ENCODE measurements around the gene SENP5.

Gene SENP5

DNA sequence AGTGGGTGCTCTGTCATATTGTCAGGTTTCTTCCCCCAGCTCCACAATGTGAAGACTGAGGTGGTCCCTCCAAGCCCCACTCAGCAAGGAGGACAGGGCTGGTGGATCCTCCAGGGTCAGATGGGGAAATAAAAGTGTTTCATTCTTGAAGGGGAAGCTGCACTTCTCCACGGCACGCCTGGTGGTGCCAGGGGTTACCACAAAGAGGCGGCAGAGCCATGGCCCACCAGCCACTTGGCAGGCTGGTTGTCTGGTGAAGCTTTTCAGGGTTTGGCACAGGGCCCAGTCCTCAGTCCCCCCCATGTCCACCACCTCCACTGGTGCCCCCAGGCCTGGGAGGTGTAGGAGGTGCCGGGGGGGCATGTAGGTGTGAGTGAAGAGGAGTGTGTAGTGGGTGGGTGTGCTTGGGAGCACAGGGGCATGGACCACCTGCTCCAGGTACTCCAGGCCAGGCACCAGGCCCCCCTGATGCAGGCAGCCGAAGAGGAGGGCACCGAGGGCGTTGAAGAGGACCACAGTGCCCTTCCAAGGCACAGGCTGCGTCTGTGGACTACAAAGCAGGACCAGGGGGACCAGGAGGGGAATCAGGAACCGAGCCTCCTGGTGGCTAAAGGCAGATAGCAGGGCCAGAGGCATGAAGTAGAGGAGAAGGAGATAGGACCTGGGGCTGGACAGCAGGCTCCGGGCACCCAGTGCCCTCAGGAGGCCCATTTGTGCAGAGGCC is 79.6 kb downstream of the SENP5 start:
- H3K4me3 ChIP-seq (ENCODE audit: low read depth, low read length), result no peak overlapping the region
- TF ChIP-seq, protein P1, sequence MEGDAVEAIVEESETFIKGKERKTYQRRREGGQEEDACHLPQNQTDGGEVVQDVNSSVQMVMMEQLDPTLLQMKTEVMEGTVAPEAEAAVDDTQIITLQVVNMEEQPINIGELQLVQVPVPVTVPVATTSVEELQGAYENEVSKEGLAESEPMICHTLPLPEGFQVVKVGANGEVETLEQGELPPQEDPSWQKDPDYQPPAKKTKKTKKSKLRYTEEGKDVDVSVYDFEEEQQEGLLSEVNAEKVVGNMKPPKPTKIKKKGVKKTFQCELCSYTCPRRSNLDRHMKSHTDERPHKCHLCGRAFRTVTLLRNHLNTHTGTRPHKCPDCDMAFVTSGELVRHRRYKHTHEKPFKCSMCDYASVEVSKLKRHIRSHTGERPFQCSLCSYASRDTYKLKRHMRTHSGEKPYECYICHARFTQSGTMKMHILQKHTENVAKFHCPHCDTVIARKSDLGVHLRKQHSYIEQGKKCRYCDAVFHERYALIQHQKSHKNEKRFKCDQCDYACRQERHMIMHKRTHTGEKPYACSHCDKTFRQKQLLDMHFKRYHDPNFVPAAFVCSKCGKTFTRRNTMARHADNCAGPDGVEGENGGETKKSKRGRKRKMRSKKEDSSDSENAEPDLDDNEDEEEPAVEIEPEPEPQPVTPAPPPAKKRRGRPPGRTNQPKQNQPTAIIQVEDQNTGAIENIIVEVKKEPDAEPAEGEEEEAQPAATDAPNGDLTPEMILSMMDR (IDR thresholded peaks at IDR 0.05; ENCODE audit: low read depth, low read length, missing control alignments), result peak; percentile 20
- DNase-seq (ENCODE audit: low read depth), result no peak

DNA sequence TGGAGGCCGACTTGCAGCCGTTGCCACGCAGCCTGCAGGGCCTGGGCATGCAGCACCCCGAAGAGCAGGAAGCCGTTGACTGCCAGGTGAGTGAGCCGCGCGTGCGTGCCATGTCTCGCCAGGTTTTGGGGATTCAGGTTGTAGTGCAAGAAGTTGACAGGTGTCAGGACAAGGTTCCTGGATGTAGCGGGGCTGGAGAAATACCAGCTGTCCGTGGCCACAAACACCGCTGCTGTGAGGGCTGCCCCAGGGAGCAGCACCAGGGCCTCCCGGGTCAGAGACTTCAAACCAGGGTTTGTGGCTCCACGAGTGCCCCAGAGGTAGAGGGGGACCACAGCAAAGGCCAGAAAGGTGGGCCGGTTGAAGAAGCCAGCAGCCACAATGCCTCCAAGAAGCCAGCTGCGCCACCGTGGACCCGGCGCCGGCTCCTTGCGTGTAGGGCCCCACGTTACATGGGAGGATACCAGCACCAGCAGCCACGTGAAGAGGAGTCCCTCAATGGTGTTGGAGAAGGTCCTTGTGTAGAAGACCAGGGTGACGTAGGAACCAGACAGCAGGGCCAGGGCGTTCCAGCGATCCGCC is 80.2 kb downstream of the SENP5 start:
- no peak overlapping the region for H3K4me3 ChIP-seq (ENCODE audit: low read depth, low read length)
- TF ChIP-seq, protein P1 (IDR thresholded peaks at IDR 0.05; ENCODE audit: low read depth, low read length, missing control alignments), result no peak
- no peak for DNase-seq (ENCODE audit: low read depth)

DNA sequence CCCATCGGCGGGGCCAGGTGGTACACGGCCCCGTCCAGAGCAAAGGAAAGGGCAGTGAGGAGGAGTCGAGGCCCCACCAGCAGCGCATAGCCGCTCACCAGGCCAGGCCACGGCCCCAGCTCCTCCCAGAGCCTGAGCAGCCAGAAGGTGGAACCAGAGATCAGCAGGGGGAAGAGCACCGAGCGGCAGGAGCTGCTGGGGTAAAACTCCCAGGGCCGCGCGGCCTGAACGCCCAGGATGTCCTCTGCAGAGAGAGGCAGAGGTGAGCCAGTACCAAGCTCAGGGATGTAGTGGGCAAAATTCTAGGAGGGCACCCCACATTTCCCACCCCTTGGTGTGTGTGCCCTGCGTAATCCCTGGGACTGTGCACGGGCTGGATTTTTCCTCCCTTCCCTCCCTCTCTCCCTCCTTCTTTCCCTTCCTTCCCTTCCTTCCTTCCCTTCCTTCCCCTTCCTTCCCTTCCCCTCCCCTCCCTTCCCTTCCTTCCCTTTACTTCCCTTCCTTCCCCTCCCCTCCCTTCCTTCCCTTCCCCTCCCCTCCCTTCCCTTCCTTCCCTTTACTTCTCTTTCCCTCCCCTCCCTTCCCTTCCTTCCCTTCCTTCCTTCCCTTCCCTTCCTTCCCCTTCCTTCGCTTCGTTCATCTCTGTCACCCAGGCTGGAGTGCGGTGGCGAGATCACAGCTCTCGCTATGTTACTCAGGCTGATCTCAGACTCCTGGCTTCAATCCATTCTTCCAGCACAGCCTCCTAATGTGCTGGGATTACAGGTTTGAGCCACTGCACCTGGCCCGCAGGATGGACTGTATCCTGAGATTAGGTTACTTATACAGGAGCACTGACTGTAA is 80.9 kb downstream of the SENP5 start:
- TF ChIP-seq, protein P1 (IDR thresholded peaks at IDR 0.05; ENCODE audit: low read depth, low read length, missing control alignments), result no peak
- DNase-seq (ENCODE audit: low read depth), result no peak
- no peak overlapping the region for H3K4me3 ChIP-seq (ENCODE audit: low read depth, low read length)

DNA sequence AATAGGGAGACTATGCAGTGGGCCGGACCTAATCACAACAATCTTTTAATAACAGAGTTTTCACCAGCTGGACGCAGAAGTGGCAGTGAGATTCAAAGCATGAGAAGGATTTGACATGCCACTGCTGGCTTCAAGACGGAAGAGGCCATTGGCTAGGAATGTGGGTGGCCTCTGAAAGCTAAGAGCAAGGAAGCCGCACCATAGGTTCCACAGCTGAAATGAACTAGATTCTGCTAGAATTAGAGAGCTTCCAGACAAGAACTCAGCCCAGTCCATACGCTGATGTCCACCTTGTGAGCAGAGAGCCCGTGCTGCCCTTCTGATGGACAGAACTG is 81.5 kb downstream of the SENP5 start:
- TF ChIP-seq, protein P1 (IDR thresholded peaks at IDR 0.05; ENCODE audit: low read depth, low read length, missing control alignments), result no peak
- H3K4me3 ChIP-seq (ENCODE audit: low read depth, low read length), result no peak overlapping the region
- DNase-seq (ENCODE audit: low read depth), result no peak

DNA sequence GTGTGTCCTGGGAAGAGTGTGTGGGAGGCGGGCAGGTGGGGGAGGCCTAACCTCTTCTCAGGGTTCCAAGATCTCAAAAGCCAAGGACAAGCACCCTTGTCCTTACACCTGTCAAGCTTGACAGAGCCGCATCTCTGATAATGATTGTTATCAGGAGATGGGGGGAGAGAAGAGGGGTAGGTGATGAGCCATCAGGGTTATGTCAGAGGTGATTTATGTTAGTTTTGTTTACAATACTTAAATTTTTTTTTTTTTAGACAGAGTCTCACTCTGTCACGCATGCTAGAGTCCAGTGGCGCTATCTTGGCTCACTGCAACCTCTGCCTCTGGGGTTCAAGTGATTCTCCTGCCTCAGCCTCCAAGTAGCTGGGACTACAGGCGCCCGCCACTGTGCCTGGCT is 82.0 kb downstream of the SENP5 start:
- TF ChIP-seq, protein P1 (IDR thresholded peaks at IDR 0.05; ENCODE audit: low read depth, low read length, missing control alignments), result no peak
- DNase-seq (ENCODE audit: low read depth), result no peak
- no peak overlapping the region for H3K4me3 ChIP-seq (ENCODE audit: low read depth, low read length)

DNA sequence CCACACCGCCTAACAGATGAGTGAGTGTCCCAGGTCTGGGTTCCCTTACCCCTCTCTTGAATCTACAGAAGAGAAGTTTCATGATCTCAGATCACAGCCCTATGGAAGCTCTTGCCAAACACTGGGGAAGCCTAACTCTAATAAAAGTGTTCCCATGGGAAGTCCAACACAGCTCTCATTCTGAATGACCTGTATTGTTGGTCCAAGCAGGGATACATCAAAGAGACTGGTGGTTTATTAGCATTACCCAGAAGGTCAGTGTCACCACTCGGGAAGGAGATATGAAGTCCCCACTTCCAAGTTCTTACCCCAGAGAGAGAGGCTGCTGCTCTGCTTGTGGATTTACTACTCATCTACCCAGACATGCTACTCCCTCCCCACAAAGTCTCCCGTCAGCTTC is 83.7 kb downstream of the SENP5 start:
- TF ChIP-seq, protein P1 (IDR thresholded peaks at IDR 0.05; ENCODE audit: low read depth, low read length, missing control alignments), result no peak
- no peak overlapping the region for H3K4me3 ChIP-seq (ENCODE audit: low read depth, low read length)
- DNase-seq (ENCODE audit: low read depth), result no peak
